Measurements from ENCODE around the gene NPPA. TPM values are rescaled to one million over a fixed set of nuclear protein-coding genes. Genes with fewer than 3 reads are reported as not detected.
A peak's percentile ranks its signal among the peaks of the same experiment; 100 is the strongest.

NPPA gene
- total RNA-seq, 1 donor from 2014 or later = not detected

DNA sequence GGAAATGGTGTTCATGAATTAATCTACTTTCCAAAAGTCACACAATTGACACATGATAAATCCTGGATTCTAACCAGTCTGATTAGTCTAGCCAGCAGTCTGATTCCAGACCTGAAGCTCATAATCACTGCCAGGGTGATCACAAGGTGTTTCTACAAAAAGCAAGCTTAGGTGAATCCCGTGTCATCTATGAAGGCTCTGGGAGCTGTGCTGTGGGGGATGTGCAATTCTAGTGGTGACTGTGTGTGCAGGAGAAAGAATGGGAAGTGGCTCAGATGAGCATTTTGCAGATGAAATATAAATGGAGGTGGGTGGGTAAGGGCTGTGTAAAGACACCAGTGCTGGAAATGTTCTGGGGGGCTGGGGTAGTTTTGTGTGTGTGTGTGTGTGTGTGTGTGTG is 13.0 kb upstream of the NPPA start:
- no peak for TF ChIP-seq CTCF (conservative IDR thresholded peaks at IDR 0.05)
- Mint-ChIP-seq H3K27me3 (peaks cover 76% of the 10 kb centered on the region), H3K27ac (no peak overlapping the region), H3K4me3 (no peak overlapping the region), H3K36me3 (no peaks in the 10 kb centered on the region), H3K4me1 (ENCODE audit: unreplicated experiment) (no peaks in the 10 kb centered on the region), H3K9me3 (no peaks in the 10 kb centered on the region)
- DNase-seq (ENCODE audit: extremely low spot score, unreplicated experiment) = no peak

DNA sequence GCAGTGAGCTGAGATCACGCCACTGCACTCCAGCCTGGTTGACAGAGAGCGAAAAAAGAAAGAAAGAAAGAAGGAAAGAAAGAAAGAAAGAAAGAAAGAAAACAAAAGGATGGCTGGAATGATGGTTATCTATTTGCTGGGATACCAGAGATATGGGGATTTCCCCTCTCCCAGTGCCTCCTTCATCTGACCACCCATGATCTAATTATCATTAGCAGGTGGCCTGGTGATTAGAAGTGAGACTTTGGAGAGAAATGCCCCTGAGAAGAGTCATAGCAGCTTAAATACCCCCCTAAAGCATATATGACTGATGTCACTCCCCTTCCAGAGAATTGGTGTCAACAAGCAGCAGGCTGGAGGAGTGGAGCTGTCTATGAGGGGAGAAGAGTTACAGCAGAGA is 12.5 kb upstream of the NPPA start:
- Mint-ChIP-seq H3K27me3 (peaks cover 74% of the 10 kb centered on the region), H3K27ac (no peak overlapping the region)
- no peak for TF ChIP-seq CTCF (conservative IDR thresholded peaks at IDR 0.05)

GRCh38 chr1:11858968-11859871 is 11.6 kb upstream of the NPPA start:
- Mint-ChIP-seq H3K27ac (no peak overlapping the region), H3K36me3 (no peaks in the 10 kb centered on the region), H3K9me3 (no peaks in the 10 kb centered on the region), H3K27me3 (peaks cover 76% of the 10 kb centered on the region), H3K4me3 (peak overlapping the region; percentile 20), H3K4me1 (ENCODE audit: unreplicated experiment) (no peaks in the 10 kb centered on the region)
- peak; percentile 88 for DNase-seq (ENCODE audit: extremely low spot score, unreplicated experiment)
- peak; percentile 63 for TF ChIP-seq CTCF (conservative IDR thresholded peaks at IDR 0.05)

More for the DNA sequence above, 12.5 kb upstream of the NPPA start:
- Mint-ChIP-seq H3K4me3 (no peak overlapping the region), H3K4me1 (ENCODE audit: unreplicated experiment) (no peaks in the 10 kb centered on the region), H3K36me3 (no peaks in the 10 kb centered on the region), H3K9me3 (no peaks in the 10 kb centered on the region)
- no peak for DNase-seq (ENCODE audit: extremely low spot score, unreplicated experiment)

- TF ChIP-seq CTCF (conservative IDR thresholded peaks at IDR 0.05) = no peak
- no peaks in the 10 kb centered on the region for H3K9me3 Mint-ChIP-seq
- H3K27ac Mint-ChIP-seq = no peak within 1 kb of the TSS
- H3K4me1 Mint-ChIP-seq (ENCODE audit: unreplicated experiment) = no peaks in the 10 kb centered on the region
- H3K4me3 Mint-ChIP-seq = peak within 1 kb of the TSS; percentile 20
- DNase-seq (ENCODE audit: extremely low spot score, unreplicated experiment) = no peak
- peaks cover 79% of the 10 kb centered on the region for H3K27me3 Mint-ChIP-seq
- no peaks in the 10 kb centered on the region for H3K36me3 Mint-ChIP-seq
Measured at GRCh38 chr1:11858613-11858967, 11.0 kb upstream of the NPPA start, which contains the start of gene NPPB. NPPB (minus strand) TSS chr1:11858945; CDS start chr1:11858833, 112 bp downstream.

DNA sequence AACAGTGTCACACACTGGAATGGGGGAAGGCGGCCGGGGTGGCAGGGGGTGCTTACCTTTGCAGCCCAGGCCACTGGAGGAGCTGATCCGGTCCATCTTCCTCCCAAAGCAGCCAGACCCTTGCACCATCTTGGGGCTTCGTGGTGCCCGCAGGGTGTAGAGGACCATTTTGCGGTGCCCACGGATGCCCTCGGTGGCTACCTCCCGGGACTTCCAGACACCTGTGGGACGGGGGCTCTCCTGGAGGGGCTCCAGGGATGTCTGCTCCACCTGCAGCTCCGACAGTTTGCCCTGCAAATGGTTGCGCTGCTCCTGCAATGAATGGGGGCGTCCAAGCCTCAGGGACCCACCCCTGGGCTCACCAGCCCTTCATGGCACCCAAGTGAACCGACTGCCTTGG is 10.6 kb upstream of the NPPA start:
- peaks cover 79% of the 10 kb centered on the region for H3K27me3 Mint-ChIP-seq
- no peaks in the 10 kb centered on the region for H3K36me3 Mint-ChIP-seq
- TF ChIP-seq CTCF (conservative IDR thresholded peaks at IDR 0.05) = no peak
- H3K27ac Mint-ChIP-seq = no peak overlapping the region
- H3K4me3 Mint-ChIP-seq = no peak overlapping the region
- no peaks in the 10 kb centered on the region for H3K4me1 Mint-ChIP-seq (ENCODE audit: unreplicated experiment)
- DNase-seq (ENCODE audit: extremely low spot score, unreplicated experiment) = no peak
- H3K9me3 Mint-ChIP-seq = no peaks in the 10 kb centered on the region
